ENCODE data around the gene AGAP5. TPM values are rescaled to one million over a fixed set of nuclear protein-coding genes. Genes with fewer than 3 reads are reported as not detected.
"Not testable (repeated sequence)": the region's sequence is repeated elsewhere in the genome, so short reads cannot be mapped to it uniquely, and the experiment has no call there.

Gene AGAP5
- total and polyA plus RNA-seq, 5 experiments from 2014 or later = 0.19 to 13.2 (median 5.4) TPM; not detected in 1

DNA sequence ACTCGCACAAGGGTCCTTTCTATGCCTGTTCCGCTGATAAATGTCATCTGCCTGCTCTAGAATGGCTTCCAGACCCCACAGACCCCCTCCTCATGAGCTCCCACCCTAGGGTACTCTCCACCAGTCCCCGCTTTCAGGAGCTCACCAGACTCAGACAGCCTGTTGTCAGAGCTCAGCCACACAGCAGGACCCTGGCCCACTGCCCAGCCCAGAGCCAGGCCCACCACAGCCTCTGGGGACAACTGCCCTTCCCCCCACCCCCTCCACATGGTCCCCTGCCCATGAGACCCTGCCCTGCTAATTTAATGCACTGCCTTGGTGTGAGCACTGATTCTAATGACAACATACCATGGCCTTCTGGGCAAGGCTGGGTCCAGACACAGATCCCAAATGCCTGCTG, 32.3 kb downstream of the AGAP5 start:
- H3K4me1 Mint-ChIP-seq, H3K36me3 Mint-ChIP-seq, H3K9me3 Mint-ChIP-seq: not testable (repeated sequence)

DNA sequence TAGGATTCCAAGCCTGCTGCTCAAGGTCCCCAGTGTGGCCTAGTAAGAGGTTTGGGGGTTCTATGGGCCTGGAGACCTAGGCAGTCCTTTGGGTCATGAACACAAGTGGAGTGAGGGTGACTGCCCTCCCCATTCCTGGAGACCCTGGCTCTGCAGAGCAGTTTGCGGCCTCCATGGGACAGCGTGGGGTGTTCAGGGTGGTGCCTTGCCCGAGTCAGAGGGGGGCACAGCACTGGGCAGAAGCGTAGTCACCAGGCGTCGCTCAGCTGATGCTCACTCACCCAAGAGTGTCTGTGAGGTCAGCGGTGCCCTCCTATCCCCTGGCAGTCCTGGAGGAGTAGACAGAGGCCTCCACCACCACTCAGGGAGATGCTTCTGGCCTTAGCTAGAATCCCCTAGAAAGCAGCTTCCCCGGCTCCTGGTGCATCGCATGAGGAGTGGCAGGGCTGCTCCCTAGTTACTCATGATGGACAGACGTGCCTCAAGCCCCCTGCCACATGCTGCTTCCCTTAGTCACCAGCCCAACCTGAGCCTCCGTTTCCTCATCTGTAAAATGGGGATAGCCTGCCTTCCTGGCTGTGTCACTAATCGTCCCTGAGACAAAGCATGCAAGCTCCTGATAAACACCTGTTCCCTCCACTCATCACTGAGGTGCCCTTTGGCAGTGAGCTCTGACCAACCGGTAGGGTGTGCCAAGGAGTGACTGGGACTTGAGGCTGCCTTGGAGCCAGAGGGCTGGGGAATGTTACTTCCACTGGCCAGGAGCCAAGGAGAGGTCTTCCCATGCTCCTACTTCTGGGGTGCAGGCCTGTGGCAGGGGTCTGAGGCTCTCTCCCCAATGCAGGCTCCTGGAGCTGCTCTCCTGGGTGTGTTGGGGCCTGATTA, 33.5 kb downstream of the AGAP5 start:
- H3K36me3 Mint-ChIP-seq, H3K4me3 Mint-ChIP-seq, H3K4me1 Mint-ChIP-seq, H3K27ac Mint-ChIP-seq, ATAC-seq, DNase-seq, H3K9me3 Mint-ChIP-seq, H3K27me3 Mint-ChIP-seq, POLR2A ChIA-PET: not testable (repeated sequence)

More for the DNA sequence above, 32.3 kb downstream of the AGAP5 start:
- H3K27ac Mint-ChIP-seq, H3K4me3 Mint-ChIP-seq, DNase-seq, ATAC-seq, H3K27me3 Mint-ChIP-seq, POLR2A ChIA-PET: not testable (repeated sequence)

DNA sequence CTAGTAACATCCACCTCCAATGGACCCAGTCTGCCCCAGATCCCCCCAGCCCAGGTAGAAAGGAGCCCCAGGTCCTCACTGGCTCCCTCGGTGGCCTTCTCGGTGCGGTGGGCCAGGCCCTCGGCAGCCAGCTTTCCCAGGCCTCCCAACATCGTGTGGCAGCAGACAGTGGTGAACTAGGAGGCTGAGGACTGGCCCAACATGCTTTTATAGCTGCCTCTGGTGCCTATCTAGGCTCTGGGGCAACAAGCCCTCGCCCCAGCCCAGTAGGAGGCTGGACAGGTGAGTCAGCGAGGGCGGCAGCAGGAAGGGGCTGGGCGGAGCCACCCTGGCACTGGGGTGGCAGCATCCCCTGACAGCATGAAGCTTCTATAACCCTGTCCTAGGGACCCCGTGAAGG, 34.3 kb downstream of the AGAP5 start:
- H3K9me3 Mint-ChIP-seq, H3K36me3 Mint-ChIP-seq, H3K4me3 Mint-ChIP-seq, DNase-seq, H3K4me1 Mint-ChIP-seq, POLR2A ChIA-PET, H3K27ac Mint-ChIP-seq, ATAC-seq, H3K27me3 Mint-ChIP-seq: not testable (repeated sequence)

DNA sequence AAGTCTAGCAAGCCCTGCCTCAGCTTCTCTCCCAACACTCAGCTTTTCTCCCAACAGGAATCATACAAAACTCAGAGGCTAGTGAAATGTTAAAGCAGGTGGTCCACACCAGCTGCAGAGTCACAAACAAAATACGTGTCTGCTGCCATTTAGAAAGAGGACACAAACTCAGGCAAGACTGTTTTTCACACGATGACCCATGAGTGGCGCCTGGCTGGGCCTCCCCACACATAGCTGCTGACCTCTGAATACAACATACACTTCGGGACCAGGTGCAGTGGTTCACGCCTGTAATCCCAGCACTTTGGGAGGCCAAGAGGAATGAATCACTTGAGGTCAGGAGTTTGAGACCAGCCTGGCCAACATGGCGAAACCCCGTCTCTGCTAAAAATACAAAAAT, 35.2 kb downstream of the AGAP5 start:
- H3K36me3 Mint-ChIP-seq, DNase-seq, H3K9me3 Mint-ChIP-seq, H3K27ac Mint-ChIP-seq, H3K4me1 Mint-ChIP-seq, H3K4me3 Mint-ChIP-seq, H3K27me3 Mint-ChIP-seq, POLR2A ChIA-PET, ATAC-seq: not testable (repeated sequence)

DNA sequence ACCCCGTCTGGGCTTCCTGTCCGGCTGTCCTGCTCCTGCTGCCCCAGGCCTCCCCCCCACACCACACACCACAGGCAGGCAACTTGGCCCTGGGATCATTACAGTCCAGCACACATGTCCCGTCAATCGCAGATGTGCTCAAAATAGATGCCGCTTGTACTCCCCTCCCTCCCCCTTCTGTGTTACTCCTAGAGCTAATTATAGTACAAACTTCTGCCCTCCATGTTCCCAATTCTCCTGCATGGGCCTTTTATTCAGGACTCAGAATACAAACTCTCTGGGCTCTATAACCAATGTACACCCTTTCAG, 42.0 kb downstream of the AGAP5 start, which contains the start of gene SYNPO2L:
TSS of gene SYNPO2L (minus strand) at position 40 of the 309 bp plus-strand sequence. CDS start 107 bp downstream, outside the sequence.
- POLR2A ChIA-PET = no interaction called here
- no peaks in the 10 kb centered on the region for H3K27me3 Mint-ChIP-seq
- ATAC-seq = no peak

DNA sequence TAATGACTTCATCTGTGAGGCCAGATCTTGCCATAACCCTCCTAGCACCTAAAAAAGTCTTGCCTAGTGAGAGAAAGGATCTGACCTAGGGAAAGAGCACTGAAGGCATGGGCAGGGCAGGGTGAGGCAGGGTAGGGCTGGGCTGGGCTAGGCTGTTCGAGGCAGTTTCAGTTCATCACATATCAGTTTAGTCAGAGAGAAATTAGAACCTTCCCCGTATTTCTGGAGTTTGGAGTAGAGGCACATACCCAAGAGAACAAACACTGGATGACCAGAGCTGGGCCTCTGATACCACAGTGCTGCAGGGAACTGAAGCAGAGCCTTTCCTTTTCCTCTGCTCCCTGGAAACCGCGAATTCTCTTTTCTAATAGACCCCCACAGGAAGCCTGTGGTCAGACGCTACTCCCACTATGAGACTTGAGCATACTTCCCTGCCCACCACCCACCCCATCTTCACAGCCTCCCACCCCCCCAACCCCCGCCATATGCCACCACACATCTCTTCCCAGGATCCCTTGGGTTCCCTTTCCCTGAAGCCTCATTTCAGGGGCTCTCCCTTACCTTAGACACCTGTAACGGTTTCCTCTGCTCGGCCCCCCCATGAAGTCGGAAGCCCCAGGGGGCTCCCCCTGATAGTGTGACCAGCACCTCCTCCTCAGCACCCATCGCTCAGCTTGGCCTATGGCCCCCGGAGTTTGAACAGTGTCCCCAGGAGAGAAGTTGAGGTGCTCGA, 42.5 kb downstream of the AGAP5 start:
- peak overlapping the region in 1 of 10 donors; percentile 32 for H3K27ac Mint-ChIP-seq

More for the DNA sequence above, 42.0 kb downstream of the AGAP5 start, which contains the start of gene SYNPO2L:
- peak within 1 kb of the TSS in 1 of 10 donors; percentile 32 for H3K27ac Mint-ChIP-seq
- H3K9me3 Mint-ChIP-seq = no peaks in the 10 kb centered on the region
- H3K36me3 Mint-ChIP-seq = no peaks in the 10 kb centered on the region
- no peak for DNase-seq
- H3K4me1 Mint-ChIP-seq = peaks cover 4 to 8% (median 6%) of the 10 kb centered on the region in 4 donors
- H3K4me3 Mint-ChIP-seq = no peak within 1 kb of the TSS

DNA sequence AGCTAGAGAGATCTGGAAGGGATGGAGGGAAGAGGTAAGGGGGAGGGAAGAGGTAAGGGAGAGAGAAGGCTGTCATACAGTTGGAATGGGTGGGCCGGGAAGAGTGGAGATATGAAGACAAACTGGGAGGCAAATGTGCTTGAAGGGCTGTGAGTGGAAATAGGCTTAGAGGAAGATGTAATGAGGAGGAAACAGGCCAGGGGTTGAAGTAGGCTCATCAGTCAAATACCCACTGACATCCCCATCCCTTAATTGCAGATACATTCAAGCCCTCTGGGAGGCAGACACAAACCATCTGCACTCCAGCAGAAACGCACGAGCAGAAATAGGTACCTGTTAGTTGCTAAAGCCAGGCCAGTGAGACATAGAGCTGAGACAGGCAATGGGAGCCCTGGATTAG, 44.2 kb downstream of the AGAP5 start:
- peaks cover 0 to 3% (median 0%) of the 10 kb centered on the region in 5 donors for H3K27me3 Mint-ChIP-seq
- ATAC-seq (no peak), DNase-seq (no peak)
- no peak overlapping the region for H3K4me3 Mint-ChIP-seq
- no peaks in the 10 kb centered on the region for H3K36me3 Mint-ChIP-seq
- no peak overlapping the region for H3K27ac Mint-ChIP-seq
- POLR2A ChIA-PET = no interaction called here
- H3K4me1 Mint-ChIP-seq = peaks cover 5 to 11% (median 7%) of the 10 kb centered on the region in 4 donors
- no peaks in the 10 kb centered on the region for H3K9me3 Mint-ChIP-seq

More for the DNA sequence above, 42.5 kb downstream of the AGAP5 start:
- no peaks in the 10 kb centered on the region for H3K9me3 Mint-ChIP-seq
- DNase-seq (no peak), ATAC-seq (no peak)
- peaks cover 5 to 8% (median 7%) of the 10 kb centered on the region in 4 donors for H3K4me1 Mint-ChIP-seq
- POLR2A ChIA-PET = no interaction called here
- H3K36me3 Mint-ChIP-seq = no peaks in the 10 kb centered on the region
- H3K4me3 Mint-ChIP-seq = no peak overlapping the region
- H3K27me3 Mint-ChIP-seq = peaks cover 0 to 2% (median 0%) of the 10 kb centered on the region in 5 donors

- POLR2A ChIA-PET = no interaction called here
- H3K9me3 Mint-ChIP-seq = no peaks in the 10 kb centered on the region
- H3K27ac Mint-ChIP-seq = no peak overlapping the region
- no peak for DNase-seq
- ATAC-seq = no peak
- no peak overlapping the region for H3K4me3 Mint-ChIP-seq
- H3K36me3 Mint-ChIP-seq = no peaks in the 10 kb centered on the region
- peaks cover 5 to 11% (median 8%) of the 10 kb centered on the region in 4 donors for H3K4me1 Mint-ChIP-seq
- H3K27me3 Mint-ChIP-seq = peaks cover 0 to 3% (median 0%) of the 10 kb centered on the region in 5 donors
Measured at GRCh38 chr10:73653195-73653594, 44.7 kb downstream of the AGAP5 start.

- H3K36me3 Mint-ChIP-seq = no peaks in the 10 kb centered on the region
- no peak for ATAC-seq
- peaks cover 3 to 17% (median 11%) of the 10 kb centered on the region in 4 donors for H3K4me1 Mint-ChIP-seq
- POLR2A ChIA-PET = no interaction called here
- peak overlapping the region in 1 of 10 donors; percentile 19 for H3K27ac Mint-ChIP-seq
- H3K27me3 Mint-ChIP-seq = peaks cover 0 to 8% (median 2%) of the 10 kb centered on the region in 5 donors
- no peaks in the 10 kb centered on the region for H3K9me3 Mint-ChIP-seq
- no peak overlapping the region for H3K4me3 Mint-ChIP-seq
- DNase-seq = no peak
Measured at GRCh38 chr10:73650537-73651331, 47.2 kb downstream of the AGAP5 start.

DNA sequence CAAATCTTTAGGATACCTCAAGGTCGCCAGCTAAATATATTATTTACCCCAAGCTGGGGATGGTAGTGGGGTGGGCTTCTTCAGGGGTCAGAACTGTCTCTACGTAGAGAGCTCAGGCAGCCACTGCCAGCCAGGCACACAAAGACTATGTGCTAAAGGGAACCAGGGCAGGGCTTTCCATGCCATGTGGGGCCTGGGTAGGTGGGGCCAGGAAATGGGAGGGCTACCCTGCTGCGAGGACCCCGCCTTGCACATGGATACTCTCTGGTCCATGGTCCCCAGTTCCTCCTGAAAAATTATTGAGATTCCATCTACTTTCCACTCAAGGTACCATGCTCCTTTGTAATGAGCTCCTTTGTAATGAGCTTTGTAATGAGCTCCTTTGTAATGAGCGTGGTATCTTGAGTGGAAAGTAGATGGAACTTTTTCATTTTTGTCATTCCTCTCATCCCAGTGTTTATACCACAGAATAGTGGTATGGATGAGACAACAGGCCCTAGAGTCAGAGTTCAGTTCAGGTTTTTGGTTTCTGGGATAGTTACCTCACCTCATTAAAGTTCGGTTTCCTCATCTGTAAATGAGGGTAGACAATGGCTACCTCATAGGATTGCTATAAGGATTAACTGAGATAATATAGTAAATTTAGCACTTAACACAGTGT, 47.9 kb downstream of the AGAP5 start:
- POLR2A ChIA-PET = interaction anchor here (0.5 kb wide), 1 partner anchor 169 kb away, joined by 5 read pairs; no protein-coding TSS in a partner anchor
- Mint-ChIP-seq H3K9me3 (no peaks in the 10 kb centered on the region), H3K27me3 (peaks cover 0 to 8% (median 2%) of the 10 kb centered on the region in 5 donors), H3K4me3 (no peak overlapping the region), H3K4me1 (peaks cover 0 to 13% (median 8%) of the 10 kb centered on the region in 4 donors), H3K36me3 (no peaks in the 10 kb centered on the region), H3K27ac (no peak overlapping the region)
- no peak for ATAC-seq
- DNase-seq = no peak

GRCh38 chr10:73648975-73649829, 48.7 kb downstream of the AGAP5 start:
- Mint-ChIP-seq H3K4me3 (peak overlapping the region; percentile 2 to 83 (median 54)), H3K27me3 (peaks cover 0 to 8% (median 2%) of the 10 kb centered on the region in 5 donors), H3K36me3 (no peaks in the 10 kb centered on the region), H3K9me3 (no peaks in the 10 kb centered on the region), H3K4me1 (peaks cover under 1 to 13% (median 8%) of the 10 kb centered on the region in 4 donors), H3K27ac (peak overlapping the region in 3 of 10 donors; percentile 13 to 80 (median 41))
- no peak for ATAC-seq
- POLR2A ChIA-PET = interaction anchor here (0.5 to 1.7 kb wide), 2 partner anchors 113 to 168 kb away, joined by 4 to 5 read pairs; no protein-coding TSS in a partner anchor
- DNase-seq = no peak
